Gastroesophageal sphincter (tissue), 4 donors: ENCODE results near the gene CD7. TPM values are rescaled to one million over a fixed set of nuclear protein-coding genes. Genes with fewer than 3 reads are reported as not detected.
A peak's percentile ranks its signal among the peaks of the same experiment; 100 is the strongest.

Experiments used
- ATAC-seq: fragments of 150-250 bp; one replicate; pipeline ENCODE4 v1.9.1; 2016; ENCODE audit warnings: mild to moderate bottlenecking, moderate library complexity
- H3K27ac ChIP-seq, 4 donors: fragments of 200-600 bp; sonication (generic) in 3 of 4; 1 replicate in 3 of 4; 2 replicates in 1 of 4; pipeline ENCODE4 v1.5.1; 2016 to 2019
- H3K27me3 ChIP-seq: fragments of 200-600 bp; sonication (generic); one replicate; pipeline ENCODE4 v1.5.1; 2019
- H3K36me3 ChIP-seq, 2 donors: fragments of 200-600 bp; sonication (generic); one replicate each; pipeline ENCODE4 v1.5.1; 2019; ENCODE audit warnings: control low read depth in 1 of 2
- H3K4me1 ChIP-seq, 3 donors: fragments of 200-600 bp; sonication (generic); 1 replicate in 2 of 3; 2 replicates in 1 of 3; pipeline ENCODE4 v1.5.1; 2016 to 2019; ENCODE audit warnings: control low read depth in 2 of 3
- H3K4me3 ChIP-seq, 2 donors: fragments of 200-600 bp; sonication (generic); one replicate each; pipeline ENCODE4 v1.5.1; 2019; ENCODE audit warnings: mild to moderate bottlenecking in 1 of 2, moderate library complexity in 1 of 2
- H3K9me3 ChIP-seq, 3 donors: fragments of 200-600 bp; sonication (generic); one replicate each; pipeline ENCODE4 v1.5.1; 2017 to 2019; ENCODE audit warnings: control low read depth in 2 of 3
- EP300 ChIP-seq: sonication (generic); formaldehyde crosslinking; IDR thresholded peaks from one replicate; pipeline ENCODE4 v1.6.1; 2017; ENCODE audit warnings: antibody characterized with exemption, mild to moderate bottlenecking
- POLR2A ChIP-seq, 2 donors: fragments of 450-650 bp; IDR thresholded peaks; one replicate each; pipeline ENCODE4 v1.6.1; 2017; ENCODE audit warnings: antibody characterized with exemption in 2 of 2, mild to moderate bottlenecking in 2 of 2, moderate library complexity in 1 of 2
- POLR2AphosphoS5 ChIP-seq: sonication (generic); formaldehyde crosslinking; IDR thresholded peaks from one replicate; pipeline ENCODE4 v1.6.1; 2017; ENCODE audit warnings: antibody characterized with exemption
- WGBS, 2 donors: methylation state at CpG; one replicate each; pipeline ENCODE4 v1.1.5; 2018; ENCODE audit warnings: low coverage in 1 of 2; 5-methylcytosine and 5-hydroxymethylcytosine counted together
- total RNA-seq, 4 donors: library from RNA; depleted of rRNA; stranded (reverse); fragments of >200 nt; gene quantifications; one replicate each; pipeline ENCODE4 v1.1.0, GENCODE V29; 2016
- TF ChIP-seq, protein P1 (sequence below), 4 experiments: fragments of 200-600 bp in 2 of 4; fragments of 450-650 bp in 2 of 4; sonication (generic) in 1 of 4; IDR thresholded peaks; one replicate each; pipeline ENCODE4 v1.5.1; 2017 to 2019; ENCODE audit warnings: antibody characterized with exemption in 4 of 4, mild to moderate bottlenecking in 2 of 4, moderate library complexity in 2 of 4

The CD7 gene
- total RNA-seq, 4 donors from 2014 or later = 0.58 to 1.7 (median 0.94) TPM; not detected in 1

GRCh38 chr17:82322526-82323453, 5.4 kb upstream of the CD7 start:
- no peaks in the 10 kb centered on the region for H3K9me3 ChIP-seq
- peaks cover 21% of the 10 kb centered on the region for H3K27me3 ChIP-seq
- H3K36me3 ChIP-seq = peaks cover 0 to 7% of the 10 kb centered on the region in 2 donors
- TF ChIP-seq EP300 (no peak), POLR2AphosphoS5 (no peak), POLR2A (IDR thresholded peaks at IDR 0.05) (no peak)
- TF ChIP-seq, protein P1, sequence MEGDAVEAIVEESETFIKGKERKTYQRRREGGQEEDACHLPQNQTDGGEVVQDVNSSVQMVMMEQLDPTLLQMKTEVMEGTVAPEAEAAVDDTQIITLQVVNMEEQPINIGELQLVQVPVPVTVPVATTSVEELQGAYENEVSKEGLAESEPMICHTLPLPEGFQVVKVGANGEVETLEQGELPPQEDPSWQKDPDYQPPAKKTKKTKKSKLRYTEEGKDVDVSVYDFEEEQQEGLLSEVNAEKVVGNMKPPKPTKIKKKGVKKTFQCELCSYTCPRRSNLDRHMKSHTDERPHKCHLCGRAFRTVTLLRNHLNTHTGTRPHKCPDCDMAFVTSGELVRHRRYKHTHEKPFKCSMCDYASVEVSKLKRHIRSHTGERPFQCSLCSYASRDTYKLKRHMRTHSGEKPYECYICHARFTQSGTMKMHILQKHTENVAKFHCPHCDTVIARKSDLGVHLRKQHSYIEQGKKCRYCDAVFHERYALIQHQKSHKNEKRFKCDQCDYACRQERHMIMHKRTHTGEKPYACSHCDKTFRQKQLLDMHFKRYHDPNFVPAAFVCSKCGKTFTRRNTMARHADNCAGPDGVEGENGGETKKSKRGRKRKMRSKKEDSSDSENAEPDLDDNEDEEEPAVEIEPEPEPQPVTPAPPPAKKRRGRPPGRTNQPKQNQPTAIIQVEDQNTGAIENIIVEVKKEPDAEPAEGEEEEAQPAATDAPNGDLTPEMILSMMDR (IDR thresholded peaks at IDR 0.05) = no peak
- no peak for ATAC-seq
- WGBS, 2 donors = 100% methylated on average over 3 of the region's 28 CpGs; no CpG with 5 or more reads in 1 of the 2 donors
- peaks cover 0 to 12% (median 3%) of the 10 kb centered on the region in 3 donors for H3K4me1 ChIP-seq
- no peak overlapping the region for H3K4me3 ChIP-seq
- no peak overlapping the region for H3K27ac ChIP-seq

GRCh38 chr17:82321947-82322466, 4.6 kb upstream of the CD7 start:
- H3K36me3 ChIP-seq = peaks cover 0 to 7% of the 10 kb centered on the region in 2 donors
- H3K4me3 ChIP-seq = no peak overlapping the region
- TF ChIP-seq POLR2AphosphoS5 = no peak
- TF ChIP-seq POLR2A (IDR thresholded peaks at IDR 0.05) = no peak
- no peak for TF ChIP-seq EP300
- TF ChIP-seq, protein P1 (IDR thresholded peaks at IDR 0.05) = no peak
- H3K27ac ChIP-seq = no peak overlapping the region
- H3K4me1 ChIP-seq = peaks cover 0 to 12% (median 3%) of the 10 kb centered on the region in 3 donors
- WGBS, 2 donors = no CpG with 5 or more reads among the region's 21 CpGs
- H3K9me3 ChIP-seq = no peaks in the 10 kb centered on the region
- peaks cover 23% of the 10 kb centered on the region for H3K27me3 ChIP-seq
- ATAC-seq = no peak

DNA sequence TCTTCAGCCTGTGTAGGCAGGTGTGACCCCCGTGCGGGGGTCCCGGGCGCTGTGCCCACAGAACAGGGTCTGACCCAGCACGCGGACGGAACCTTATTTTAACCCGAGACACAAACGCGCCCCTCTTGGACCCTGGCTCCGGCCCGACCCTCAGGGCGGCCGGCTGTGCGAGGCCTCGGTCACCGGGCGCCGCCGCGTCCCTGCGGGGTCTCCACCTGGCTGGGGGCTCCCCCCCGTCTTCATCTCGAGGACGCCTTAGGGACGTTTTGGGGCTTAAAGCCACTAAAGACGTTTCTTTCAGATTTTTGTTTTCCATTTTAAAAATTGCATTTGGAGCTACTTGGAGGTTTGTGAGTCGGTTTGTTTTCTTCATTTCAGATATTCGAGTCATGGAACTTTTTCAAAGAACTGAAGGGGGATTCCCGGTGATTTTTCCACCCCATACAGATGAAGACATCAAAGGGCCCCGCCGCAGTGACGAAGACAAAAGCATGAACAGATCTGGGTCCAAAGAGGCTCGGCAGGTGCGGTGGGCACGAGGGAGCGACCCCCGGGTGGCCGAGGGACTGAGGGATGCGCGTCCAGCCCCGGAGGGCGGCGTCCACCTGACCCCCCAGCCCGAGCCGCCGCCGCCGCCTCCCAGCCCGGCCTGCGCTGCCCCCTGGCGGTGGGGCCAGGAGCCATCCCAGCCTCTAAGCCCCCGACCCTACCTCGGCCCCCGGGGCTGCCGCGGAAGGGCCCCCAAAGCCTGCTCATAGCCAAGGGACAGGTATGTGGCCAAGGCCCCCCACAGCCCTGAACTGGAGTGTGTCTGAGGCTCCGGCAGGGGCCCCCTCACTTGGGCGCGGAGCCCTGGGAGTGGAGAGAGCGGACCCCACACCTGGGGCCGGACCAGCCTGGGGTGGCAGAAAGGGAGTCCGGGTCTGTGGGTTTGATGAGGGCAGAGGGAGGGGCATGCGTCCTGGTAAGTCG, 3.8 kb upstream of the CD7 start:
- peak; percentile 51 for ATAC-seq
- no peak for TF ChIP-seq POLR2A (IDR thresholded peaks at IDR 0.05)
- TF ChIP-seq, protein P1 (IDR thresholded peaks at IDR 0.05) = peak in 3 of 4 experiments; percentile 94 to 100 (median 96)
- H3K27ac ChIP-seq = no peak overlapping the region
- peaks cover 0 to 14% (median 3%) of the 10 kb centered on the region in 3 donors for H3K4me1 ChIP-seq
- peak overlapping the region in 1 of 2 donors; percentile 26 for H3K4me3 ChIP-seq
- H3K36me3 ChIP-seq = peaks cover 0 to 7% of the 10 kb centered on the region in 2 donors
- no peaks in the 10 kb centered on the region for H3K9me3 ChIP-seq
- peaks cover 31% of the 10 kb centered on the region for H3K27me3 ChIP-seq
- 71 to 81% methylated on average over 10 to 12 of the region's 65 CpGs for WGBS, 2 donors

- WGBS, 2 donors = 63 to 75% methylated on average over 5 to 7 of the region's 26 CpGs
- no peak overlapping the region for H3K27ac ChIP-seq
- H3K9me3 ChIP-seq = no peaks in the 10 kb centered on the region
- H3K4me1 ChIP-seq = peaks cover 0 to 23% (median 10%) of the 10 kb centered on the region in 3 donors
- no peak overlapping the region for H3K4me3 ChIP-seq
- peaks cover 0 to 7% of the 10 kb centered on the region in 2 donors for H3K36me3 ChIP-seq
- H3K27me3 ChIP-seq = peaks cover 40% of the 10 kb centered on the region
- TF ChIP-seq POLR2AphosphoS5 (no peak), POLR2A (IDR thresholded peaks at IDR 0.05) (no peak), EP300 (no peak)
- TF ChIP-seq, protein P1 (IDR thresholded peaks at IDR 0.05) = no peak
- ATAC-seq = no peak
Measured at GRCh38 chr17:82320140-82320840, 2.9 kb upstream of the CD7 start.
